ENCODE data around the gene CDH6.

The CDH6 gene

GRCh38 chr5:31173614-31174013 lies 19.9 kb upstream of the CDH6 start:
- TF ChIP-seq TAF1 (IDR thresholded peaks at IDR 0.05; ENCODE audit: low read depth) (no peak), TEAD4 (IDR thresholded peaks at IDR 0.05) (no peak), ZBTB7A (IDR thresholded peaks at IDR 0.05; ENCODE audit: low read depth) (no peak), EP300 (IDR thresholded peaks at IDR 0.05; ENCODE audit: borderline replicate concordance) (no peak), USF1 (IDR thresholded peaks at IDR 0.05) (no peak), CREB1 (IDR thresholded peaks at IDR 0.05; ENCODE audit: low read depth) (no peak), TCF12 (IDR thresholded peaks at IDR 0.05; ENCODE audit: low read depth) (no peak), NFIC (IDR thresholded peaks at IDR 0.05) (no peak), CEBPB (IDR thresholded peaks at IDR 0.05) (no peak), EGR1 (IDR thresholded peaks at IDR 0.05) (no peak), RAD21 (IDR thresholded peaks at IDR 0.05; ENCODE audit: low read depth) (no peak), MAX (IDR thresholded peaks at IDR 0.05) (no peak), YY1 (IDR thresholded peaks at IDR 0.05; ENCODE audit: low read depth) (no peak), REST (IDR thresholded peaks at IDR 0.05; ENCODE audit: low read depth) (no peak), FOXM1 (IDR thresholded peaks at IDR 0.05; ENCODE audit: borderline replicate concordance, low read depth) (no peak)

- TF ChIP-seq MAX (IDR thresholded peaks at IDR 0.05): no peak
- TF ChIP-seq USF1 (IDR thresholded peaks at IDR 0.05): no peak
- no peak for TF ChIP-seq RAD21 (IDR thresholded peaks at IDR 0.05; ENCODE audit: low read depth)
- TF ChIP-seq REST (IDR thresholded peaks at IDR 0.05; ENCODE audit: low read depth): no peak
- TF ChIP-seq YY1 (IDR thresholded peaks at IDR 0.05; ENCODE audit: low read depth): no peak
- no peak for TF ChIP-seq TCF12 (IDR thresholded peaks at IDR 0.05; ENCODE audit: low read depth)
- TF ChIP-seq EGR1 (IDR thresholded peaks at IDR 0.05): no peak
- TF ChIP-seq TAF1 (IDR thresholded peaks at IDR 0.05; ENCODE audit: low read depth): no peak
- no peak for TF ChIP-seq CEBPB (IDR thresholded peaks at IDR 0.05)
- no peak for TF ChIP-seq CREB1 (IDR thresholded peaks at IDR 0.05; ENCODE audit: low read depth)
- TF ChIP-seq FOXM1 (IDR thresholded peaks at IDR 0.05; ENCODE audit: borderline replicate concordance, low read depth): no peak
- TF ChIP-seq NFIC (IDR thresholded peaks at IDR 0.05): no peak
Observed at GRCh38 chr5:31181376-31181987, 12.0 kb upstream of the CDH6 start.

GRCh38 chr5:31182136-31182535 lies 11.3 kb upstream of the CDH6 start:
- TF ChIP-seq ZBTB7A (IDR thresholded peaks at IDR 0.05; ENCODE audit: low read depth): no peak
- TF ChIP-seq RAD21 (IDR thresholded peaks at IDR 0.05; ENCODE audit: low read depth): no peak
- no peak for TF ChIP-seq EP300 (IDR thresholded peaks at IDR 0.05; ENCODE audit: borderline replicate concordance)
- no peak for TF ChIP-seq YY1 (IDR thresholded peaks at IDR 0.05; ENCODE audit: low read depth)
- TF ChIP-seq TEAD4 (IDR thresholded peaks at IDR 0.05): no peak
- no peak for TF ChIP-seq CREB1 (IDR thresholded peaks at IDR 0.05; ENCODE audit: low read depth)
- TF ChIP-seq MAX (IDR thresholded peaks at IDR 0.05): no peak
- no peak for TF ChIP-seq NFIC (IDR thresholded peaks at IDR 0.05)
- TF ChIP-seq REST (IDR thresholded peaks at IDR 0.05; ENCODE audit: low read depth): no peak
- no peak for TF ChIP-seq TAF1 (IDR thresholded peaks at IDR 0.05; ENCODE audit: low read depth)
- TF ChIP-seq TCF12 (IDR thresholded peaks at IDR 0.05; ENCODE audit: low read depth): no peak
- TF ChIP-seq FOXM1 (IDR thresholded peaks at IDR 0.05; ENCODE audit: borderline replicate concordance, low read depth): no peak
- TF ChIP-seq EGR1 (IDR thresholded peaks at IDR 0.05): no peak
- TF ChIP-seq CEBPB (IDR thresholded peaks at IDR 0.05): no peak
- TF ChIP-seq USF1 (IDR thresholded peaks at IDR 0.05): no peak

Measured in Ishikawa (cell line).